WTC11 (cell line): ENCODE measurements around the gene IFIT1. TPM values are rescaled to one million over a fixed set of nuclear protein-coding genes. Genes with fewer than 3 reads are reported as not detected.
"Not testable (repeated sequence)": the region's sequence is repeated elsewhere in the genome, so short reads cannot be mapped to it uniquely, and the experiment has no call there.

Experiments
- ATAC-seq: fragments of 200-7000 bp; cut with Tn5 transposase; 2 replicates; pipeline ENCODE4 v1.10.0; 2021; ENCODE audit warnings: mild to moderate bottlenecking, moderate library complexity
- CTCF ChIA-PET: fragments of 300-600 bp; sonication (Branson Sonifier 250); formaldehyde crosslinking; loops from one replicate; lab custom pipeline; 2021; ENCODE audit warnings: antibody characterized with exemption; lab: Charles Lee
- POLR2A ChIA-PET: fragments of 350-600 bp; sonication (Branson Sonifier 250); formaldehyde crosslinking; loops from one replicate; lab custom pipeline; 2021; ENCODE audit warnings: antibody characterized with exemption; lab: Charles Lee
- DNase-seq: peaks from one replicate; pipeline ENCODE4 v3.0.0; 2021; ENCODE audit warnings: low spot score
- H3K27ac Mint-ChIP-seq: 2 replicates; pipeline ENCODE4 v1.8.0; 2021; ENCODE audit warnings: mixed read lengths
- H3K27me3 Mint-ChIP-seq: 2 replicates; pipeline ENCODE4 v1.8.0; 2021; ENCODE audit warnings: low read depth, mild to moderate bottlenecking, moderate library complexity, mixed read lengths
- H3K36me3 Mint-ChIP-seq: 2 replicates; pipeline ENCODE4 v1.8.0; 2021; ENCODE audit warnings: mixed read lengths
- H3K4me1 Mint-ChIP-seq: 2 replicates; pipeline ENCODE4 v1.8.0; 2022; ENCODE audit warnings: mixed read lengths
- H3K4me3 Mint-ChIP-seq: 2 replicates; pipeline ENCODE4 v1.8.0; 2021; ENCODE audit warnings: mild to moderate bottlenecking, moderate library complexity, mixed read lengths
- H3K9me3 Mint-ChIP-seq: 2 replicates; pipeline ENCODE4 v1.8.0; 2021; ENCODE audit warnings: mixed read lengths
- ATF1 ChIP-seq: sonication (generic); formaldehyde crosslinking; IDR thresholded peaks from 2 replicates; pipeline ENCODE4 v1.8.1; 2023; ENCODE audit warnings: mild to moderate bottlenecking, moderate library complexity, missing genetic modification reagents
- CTCF ChIP-seq: fragments of 200-600 bp; IDR thresholded peaks from 2 replicates; pipeline ENCODE4 v1.8.0; 2022; ENCODE audit warnings: antibody characterized with exemption
- ELF4 ChIP-seq: sonication (generic); formaldehyde crosslinking; IDR thresholded peaks from 2 replicates; pipeline ENCODE4 v1.8.1; 2022; ENCODE audit warnings: low read depth, mild to moderate bottlenecking, moderate library complexity, missing genetic modification reagents
- GABPB1 ChIP-seq: sonication (generic); formaldehyde crosslinking; IDR thresholded peaks from 2 replicates; pipeline ENCODE4 v1.8.1; 2023; ENCODE audit warnings: mild to moderate bottlenecking, missing genetic modification reagents
- IRF2 ChIP-seq: sonication (generic); formaldehyde crosslinking; IDR thresholded peaks from 2 replicates; pipeline ENCODE4 v1.8.0; 2022; ENCODE audit warnings: low read depth, missing genetic modification reagents, borderline replicate concordance
- MXD4 ChIP-seq: fragments of 250-450 bp; sonication (Bioruptor Pico); IDR thresholded peaks from 2 replicates; pipeline ENCODE4 v1.8.0; 2021; ENCODE audit warnings: mild to moderate bottlenecking, moderate library complexity, borderline replicate concordance
- NFATC4 ChIP-seq: fragments of 250-450 bp; sonication (Bioruptor Pico); IDR thresholded peaks from 2 replicates; pipeline ENCODE4 v1.9.0; 2021; ENCODE audit warnings: mild to moderate bottlenecking
- NFYB ChIP-seq: sonication (generic); formaldehyde crosslinking; conservative IDR thresholded peaks from 2 replicates; pipeline ENCODE4 v1.8.0; 2022; ENCODE audit warnings: low read depth, missing genetic modification reagents
- RORB ChIP-seq: fragments of 250-450 bp; sonication (Bioruptor Pico); IDR thresholded peaks from 2 replicates; pipeline ENCODE4 v1.9.0; 2021; ENCODE audit warnings: mild to moderate bottlenecking
- TCF7 ChIP-seq: sonication (generic); formaldehyde crosslinking; IDR thresholded peaks from 2 replicates; pipeline ENCODE4 v1.8.0; 2022; ENCODE audit warnings: mild to moderate bottlenecking, low read depth, missing genetic modification reagents, moderate library complexity
- TEAD1 ChIP-seq: sonication (generic); formaldehyde crosslinking; IDR thresholded peaks from 2 replicates; pipeline ENCODE4 v1.8.0; 2022; ENCODE audit warnings: mild to moderate bottlenecking, missing genetic modification reagents
- ZNF232 ChIP-seq: sonication (generic); formaldehyde crosslinking; IDR thresholded peaks from 2 replicates; pipeline ENCODE4 v1.8.0; 2022; ENCODE audit warnings: mild to moderate bottlenecking, missing genetic modification reagents
- ZNF263 ChIP-seq: sonication (generic); formaldehyde crosslinking; IDR thresholded peaks from 2 replicates; pipeline ENCODE4 v1.8.1; 2022; ENCODE audit warnings: low read depth, mild to moderate bottlenecking, moderate library complexity, missing genetic modification reagents
- ZNF671 ChIP-seq: fragments of 250-450 bp; sonication (Bioruptor Pico); IDR thresholded peaks from 2 replicates; pipeline ENCODE4 v1.8.0; 2021; ENCODE audit warnings: mild to moderate bottlenecking
- ZSCAN18 ChIP-seq: fragments of 250-450 bp; sonication (Bioruptor Pico); IDR thresholded peaks from 2 replicates; pipeline ENCODE4 v2.1.2; 2022; ENCODE audit warnings: mild to moderate bottlenecking, moderate library complexity
- total RNA-seq: library from RNA; stranded (reverse); gene quantifications from 3 replicates; pipeline ENCODE4 v1.2.3, GENCODE V29; 2021
- TF ChIP-seq, protein P1 (sequence below): sonication (generic); formaldehyde crosslinking; IDR thresholded peaks from 2 replicates; pipeline ENCODE4 v1.8.0; 2023; ENCODE audit warnings: missing genetic modification reagents
- TF ChIP-seq, protein P2 (sequence below): sonication (generic); formaldehyde crosslinking; IDR thresholded peaks from 2 replicates; pipeline ENCODE4 v1.8.0; 2022; ENCODE audit warnings: mild to moderate bottlenecking, missing genetic modification reagents
- TF ChIP-seq, protein P3 (sequence below): sonication (generic); formaldehyde crosslinking; IDR thresholded peaks from 2 replicates; pipeline ENCODE4 v1.8.0; 2023; ENCODE audit warnings: missing genetic modification reagents, mild to moderate bottlenecking, borderline replicate concordance

The IFIT1 gene
- total RNA-seq, 1 experiment from 2014 or later = 1.5 TPM

GRCh38 chr10:89412276-89412675, 19.9 kb downstream of the IFIT1 start:
- Mint-ChIP-seq H3K36me3 (peaks cover 15% of the 10 kb centered on the region), H3K9me3 (peaks cover 22% of the 10 kb centered on the region), H3K4me1 (peaks cover 11% of the 10 kb centered on the region), H3K27me3 (peaks cover 27% of the 10 kb centered on the region)
- DNase-seq, ATAC-seq, H3K27ac Mint-ChIP-seq, H3K4me3 Mint-ChIP-seq, CTCF ChIA-PET: not testable (repeated sequence)
- POLR2A ChIA-PET = interaction anchor here (0.6 kb wide), 1 partner anchor 675 kb away, joined by 3 read pairs; no protein-coding TSS in a partner anchor
- peak; percentile 30; the same call in 1 of the 2 replicates for TF ChIP-seq NFYB (CRISPR knock-in tag)

- ChIA-PET POLR2A (no interaction called here), CTCF (interaction anchor here (1.4 to 2.3 kb wide), 2 partner anchors 20 to 149 kb away, joined by 3 to 5 read pairs; no protein-coding TSS in a partner anchor)
- Mint-ChIP-seq H3K27me3 (peaks cover 27% of the 10 kb centered on the region), H3K27ac (no peak overlapping the region), H3K36me3 (peaks cover 13% of the 10 kb centered on the region), H3K4me1 (peaks cover 18% of the 10 kb centered on the region), H3K9me3 (peaks cover 19% of the 10 kb centered on the region), H3K4me3 (peak overlapping the region; percentile 97)
- TF ChIP-seq ZNF232 (CRISPR knock-in tag) (no peak), ATF1 (CRISPR knock-in tag) (no peak), ZSCAN18 (CRISPR knock-in tag) (no peak), CTCF (no peak), ZNF263 (CRISPR knock-in tag) (no peak), MXD4 (CRISPR knock-in tag) (no peak), ELF4 (CRISPR knock-in tag) (no peak), GABPB1 (CRISPR knock-in tag) (no peak), NFATC4 (CRISPR knock-in tag) (no peak), TEAD1 (CRISPR knock-in tag) (no peak), RORB (CRISPR knock-in tag) (no peak), IRF2 (CRISPR knock-in tag) (no peak), ZNF671 (no peak), TCF7 (no peak)
- TF ChIP-seq, protein P1, sequence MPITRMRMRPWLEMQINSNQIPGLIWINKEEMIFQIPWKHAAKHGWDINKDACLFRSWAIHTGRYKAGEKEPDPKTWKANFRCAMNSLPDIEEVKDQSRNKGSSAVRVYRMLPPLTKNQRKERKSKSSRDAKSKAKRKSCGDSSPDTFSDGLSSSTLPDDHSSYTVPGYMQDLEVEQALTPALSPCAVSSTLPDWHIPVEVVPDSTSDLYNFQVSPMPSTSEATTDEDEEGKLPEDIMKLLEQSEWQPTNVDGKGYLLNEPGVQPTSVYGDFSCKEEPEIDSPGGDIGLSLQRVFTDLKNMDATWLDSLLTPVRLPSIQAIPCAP (CRISPR knock-in tag) = no peak
- TF ChIP-seq, protein P2, sequence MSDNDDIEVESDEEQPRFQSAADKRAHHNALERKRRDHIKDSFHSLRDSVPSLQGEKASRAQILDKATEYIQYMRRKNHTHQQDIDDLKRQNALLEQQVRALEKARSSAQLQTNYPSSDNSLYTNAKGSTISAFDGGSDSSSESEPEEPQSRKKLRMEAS = no peak
- TF ChIP-seq, protein P3, sequence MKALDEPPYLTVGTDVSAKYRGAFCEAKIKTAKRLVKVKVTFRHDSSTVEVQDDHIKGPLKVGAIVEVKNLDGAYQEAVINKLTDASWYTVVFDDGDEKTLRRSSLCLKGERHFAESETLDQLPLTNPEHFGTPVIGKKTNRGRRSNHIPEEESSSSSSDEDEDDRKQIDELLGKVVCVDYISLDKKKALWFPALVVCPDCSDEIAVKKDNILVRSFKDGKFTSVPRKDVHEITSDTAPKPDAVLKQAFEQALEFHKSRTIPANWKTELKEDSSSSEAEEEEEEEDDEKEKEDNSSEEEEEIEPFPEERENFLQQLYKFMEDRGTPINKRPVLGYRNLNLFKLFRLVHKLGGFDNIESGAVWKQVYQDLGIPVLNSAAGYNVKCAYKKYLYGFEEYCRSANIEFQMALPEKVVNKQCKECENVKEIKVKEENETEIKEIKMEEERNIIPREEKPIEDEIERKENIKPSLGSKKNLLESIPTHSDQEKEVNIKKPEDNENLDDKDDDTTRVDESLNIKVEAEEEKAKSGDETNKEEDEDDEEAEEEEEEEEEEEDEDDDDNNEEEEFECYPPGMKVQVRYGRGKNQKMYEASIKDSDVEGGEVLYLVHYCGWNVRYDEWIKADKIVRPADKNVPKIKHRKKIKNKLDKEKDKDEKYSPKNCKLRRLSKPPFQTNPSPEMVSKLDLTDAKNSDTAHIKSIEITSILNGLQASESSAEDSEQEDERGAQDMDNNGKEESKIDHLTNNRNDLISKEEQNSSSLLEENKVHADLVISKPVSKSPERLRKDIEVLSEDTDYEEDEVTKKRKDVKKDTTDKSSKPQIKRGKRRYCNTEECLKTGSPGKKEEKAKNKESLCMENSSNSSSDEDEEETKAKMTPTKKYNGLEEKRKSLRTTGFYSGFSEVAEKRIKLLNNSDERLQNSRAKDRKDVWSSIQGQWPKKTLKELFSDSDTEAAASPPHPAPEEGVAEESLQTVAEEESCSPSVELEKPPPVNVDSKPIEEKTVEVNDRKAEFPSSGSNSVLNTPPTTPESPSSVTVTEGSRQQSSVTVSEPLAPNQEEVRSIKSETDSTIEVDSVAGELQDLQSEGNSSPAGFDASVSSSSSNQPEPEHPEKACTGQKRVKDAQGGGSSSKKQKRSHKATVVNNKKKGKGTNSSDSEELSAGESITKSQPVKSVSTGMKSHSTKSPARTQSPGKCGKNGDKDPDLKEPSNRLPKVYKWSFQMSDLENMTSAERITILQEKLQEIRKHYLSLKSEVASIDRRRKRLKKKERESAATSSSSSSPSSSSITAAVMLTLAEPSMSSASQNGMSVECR = no peak
- no peak for DNase-seq
- ATAC-seq = no peak
These were observed 21.0 kb downstream of the IFIT1 start for GRCh38 chr10:89413398-89413912.
